ENCODE data around the gene REPS1. TPM values are rescaled to one million over a fixed set of nuclear protein-coding genes. Genes with fewer than 3 reads are reported as not detected.

REPS1 gene
- total RNA-seq, 4 donors from 2014 or later: 44.5 to 187 (median 70.4) TPM

- no peak for DNase-seq (ENCODE audit: low spot score in 2 of 2)
- Histone ChIP-seq H3K4me1 (peaks cover 21% of the 10 kb centered on the region), H3K27me3 (no peaks in the 10 kb centered on the region), H3K27ac (no peak overlapping the region), H3K4me3 (no peak overlapping the region), H3K9me3 (no peaks in the 10 kb centered on the region), H3K36me3 (no peaks in the 10 kb centered on the region)
- WGBS: 45% methylated on average over 2 of the region's 2 CpGs
- TF ChIP-seq POLR2AphosphoS5 (IDR thresholded peaks at IDR 0.05): no peak
- no peak for TF ChIP-seq CTCF (IDR thresholded peaks at IDR 0.05)
- no peak for TF ChIP-seq POLR2A (IDR thresholded peaks at IDR 0.05)
- TF ChIP-seq EP300 (IDR thresholded peaks at IDR 0.05): no peak
These were observed 30.1 kb downstream of the REPS1 start for GRCh38 chr6:138957903-138958302.

DNA sequence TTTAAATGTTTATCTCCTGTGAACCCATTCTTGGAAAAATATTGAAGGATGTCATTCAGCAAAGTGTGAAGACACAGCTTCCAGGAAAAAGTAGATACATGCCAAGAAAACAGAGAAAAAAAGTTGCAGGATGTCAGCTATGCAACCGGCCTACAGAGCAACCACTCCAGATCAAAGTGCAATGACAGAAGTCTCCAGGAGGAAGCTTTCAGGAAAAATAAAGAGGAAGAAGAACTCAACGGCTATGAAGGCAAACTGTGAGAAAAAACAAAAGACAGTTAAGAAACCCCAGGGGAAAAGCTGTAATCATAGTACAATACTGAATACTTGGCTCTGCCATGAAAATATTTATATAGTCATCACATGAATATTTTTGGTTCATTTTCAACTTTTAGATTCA is 30.6 kb downstream of the REPS1 start:
- Histone ChIP-seq H3K27ac (no peak overlapping the region), H3K36me3 (no peaks in the 10 kb centered on the region), H3K4me1 (peaks cover 21% of the 10 kb centered on the region), H3K4me3 (no peak overlapping the region), H3K9me3 (no peaks in the 10 kb centered on the region), H3K27me3 (no peaks in the 10 kb centered on the region)
- 8% methylated on average over 2 of the region's 2 CpGs for WGBS
- no peak for DNase-seq (ENCODE audit: low spot score in 2 of 2)
- TF ChIP-seq CTCF (IDR thresholded peaks at IDR 0.05): no peak
- TF ChIP-seq POLR2AphosphoS5 (IDR thresholded peaks at IDR 0.05): no peak
- TF ChIP-seq EP300 (IDR thresholded peaks at IDR 0.05): no peak
- no peak for TF ChIP-seq POLR2A (IDR thresholded peaks at IDR 0.05)

- no peak overlapping the region for H3K4me3 ChIP-seq
- 87% methylated on average over 3 of the region's 3 CpGs for WGBS
- DNase-seq (ENCODE audit: low spot score in 2 of 2): no peak
- peaks cover 21% of the 10 kb centered on the region for H3K4me1 ChIP-seq
- H3K27me3 ChIP-seq: no peaks in the 10 kb centered on the region
- H3K27ac ChIP-seq: no peak overlapping the region
- no peaks in the 10 kb centered on the region for H3K36me3 ChIP-seq
- H3K9me3 ChIP-seq: no peaks in the 10 kb centered on the region
- TF ChIP-seq EP300 (IDR thresholded peaks at IDR 0.05) (no peak), CTCF (IDR thresholded peaks at IDR 0.05) (no peak), POLR2A (IDR thresholded peaks at IDR 0.05) (no peak), POLR2AphosphoS5 (IDR thresholded peaks at IDR 0.05) (no peak)
These were observed 31.7 kb downstream of the REPS1 start for GRCh38 chr6:138956244-138956924.

DNA sequence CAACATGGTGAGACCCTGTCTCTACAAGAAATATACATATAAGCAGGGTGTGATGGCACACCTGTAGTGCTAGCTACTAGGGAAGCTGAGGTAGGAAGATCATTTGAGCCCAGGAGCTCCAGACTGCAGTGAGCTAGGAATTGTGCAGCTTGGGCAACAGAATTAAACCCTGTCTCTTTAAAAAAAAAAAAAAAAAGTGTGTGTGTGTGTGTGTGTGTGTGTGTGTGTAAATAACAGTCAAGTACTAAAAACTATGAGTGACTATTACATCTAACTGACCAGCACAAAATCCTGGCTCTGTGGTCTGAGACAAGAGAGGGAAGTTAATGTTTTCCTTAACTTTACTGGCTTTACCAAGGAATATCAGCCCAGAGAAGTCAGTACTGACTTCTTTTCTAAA is 32.8 kb downstream of the REPS1 start:
- H3K4me1 ChIP-seq: peaks cover 21% of the 10 kb centered on the region
- H3K36me3 ChIP-seq: no peaks in the 10 kb centered on the region
- no peak for TF ChIP-seq CTCF (IDR thresholded peaks at IDR 0.05)
- no peak for TF ChIP-seq EP300 (IDR thresholded peaks at IDR 0.05)
- TF ChIP-seq POLR2AphosphoS5 (IDR thresholded peaks at IDR 0.05): no peak
- TF ChIP-seq POLR2A (IDR thresholded peaks at IDR 0.05): no peak
- no peaks in the 10 kb centered on the region for H3K27me3 ChIP-seq
- H3K9me3 ChIP-seq: no peaks in the 10 kb centered on the region
- DNase-seq (ENCODE audit: low spot score in 2 of 2): no peak
- no peak overlapping the region for H3K4me3 ChIP-seq
- no peak overlapping the region for H3K27ac ChIP-seq

- H3K27me3 ChIP-seq: no peaks in the 10 kb centered on the region
- no peaks in the 10 kb centered on the region for H3K36me3 ChIP-seq
- no peak for DNase-seq (ENCODE audit: low spot score in 2 of 2)
- H3K4me1 ChIP-seq: peaks cover 21% of the 10 kb centered on the region
- no peaks in the 10 kb centered on the region for H3K9me3 ChIP-seq
- no peak overlapping the region for H3K4me3 ChIP-seq
- WGBS: 67% methylated on average over 1 of the region's 1 CpG
- H3K27ac ChIP-seq: no peak overlapping the region
- TF ChIP-seq POLR2A (IDR thresholded peaks at IDR 0.05) (no peak), EP300 (IDR thresholded peaks at IDR 0.05) (no peak), POLR2AphosphoS5 (IDR thresholded peaks at IDR 0.05) (no peak), CTCF (IDR thresholded peaks at IDR 0.05) (no peak)
These were observed 34.6 kb downstream of the REPS1 start for GRCh38 chr6:138953451-138953850.
